ENCODE measurements around the gene TARP.

Gene TARP

GRCh38 chr7:38224392-38224791 is 49.0 kb downstream of the TARP start:
- no peak overlapping the region for H3K9ac ChIP-seq (ENCODE audit: low read length)
- H3K4me2 ChIP-seq (ENCODE audit: low read length) = no peak overlapping the region
- H3K9me2 ChIP-seq (ENCODE audit: insufficient read depth) = no peaks in the 10 kb centered on the region
- no peaks in the 10 kb centered on the region for H3K27me3 ChIP-seq (ENCODE audit: insufficient read depth, low read length)
- ATAC-seq (no peak), DNase-seq (ENCODE audit: low read depth, low spot score) (no peak)
- TF ChIP-seq MAX (IDR thresholded peaks at IDR 0.05) (no peak), CBX3 (IDR thresholded peaks at IDR 0.05; ENCODE audit: low read depth) (no peak), ZBTB33 (IDR thresholded peaks at IDR 0.05; ENCODE audit: extremely low read depth, insufficient replicate concordance, low read length) (no peak), FOSL1 (IDR thresholded peaks at IDR 0.05; ENCODE audit: low read depth) (no peak), REST (IDR thresholded peaks at IDR 0.05; ENCODE audit: low read depth) (no peak), CEBPB (IDR thresholded peaks at IDR 0.05; ENCODE audit: low read depth) (no peak), ELF1 (IDR thresholded peaks at IDR 0.05; ENCODE audit: borderline replicate concordance, low read depth) (no peak), TCF7L2 (IDR thresholded peaks at IDR 0.05; ENCODE audit: borderline replicate concordance, extremely low read depth, insufficient read depth, insufficient read length) (no peak), ZFX (IDR thresholded peaks at IDR 0.05) (no peak), POLR2A (IDR thresholded peaks at IDR 0.05; ENCODE audit: borderline replicate concordance, extremely low read depth, insufficient read depth, insufficient read length) (no peak), EZH2 (IDR thresholded peaks at IDR 0.05) (no peak), ZNF274 (IDR thresholded peaks at IDR 0.05; ENCODE audit: low read depth, low read length) (no peak), SP1 (IDR thresholded peaks at IDR 0.05; ENCODE audit: low read depth) (no peak), SIN3A (IDR thresholded peaks at IDR 0.05; ENCODE audit: low read depth) (no peak), YY1 (IDR thresholded peaks at IDR 0.05; ENCODE audit: extremely low read depth, insufficient replicate concordance, low read depth, low read length) (no peak), EGR1 (IDR thresholded peaks at IDR 0.05; ENCODE audit: low read depth) (no peak)
- TF ChIP-seq, protein P1, sequence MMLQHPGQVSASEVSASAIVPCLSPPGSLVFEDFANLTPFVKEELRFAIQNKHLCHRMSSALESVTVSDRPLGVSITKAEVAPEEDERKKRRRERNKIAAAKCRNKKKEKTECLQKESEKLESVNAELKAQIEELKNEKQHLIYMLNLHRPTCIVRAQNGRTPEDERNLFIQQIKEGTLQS (IDR thresholded peaks at IDR 0.05) = no peak
- RAD21 ChIA-PET (ENCODE audit: low non-redundant PET in 1 of 2, low total read pairs in 2 of 2, uncharacterized antibody in 2 of 2, unreplicated experiment in 2 of 2) = no interaction called here
- no peak overlapping the region for H3K27ac ChIP-seq (ENCODE audit: low read depth, low read length)
- H4K20me1 ChIP-seq (ENCODE audit: insufficient read depth) = no peaks in the 10 kb centered on the region
- H3K4me3 ChIP-seq (replicated peaks in 1 of 2; ENCODE audit: low read depth in 1 of 2, low read length in 2 of 2) = no peak overlapping the region
- no peaks in the 10 kb centered on the region for H3K4me1 ChIP-seq (ENCODE audit: control insufficient read depth in 1 of 2, insufficient read depth in 2 of 2, low read length in 2 of 2)
- POLR2A ChIA-PET = no interaction called here
- peaks cover 4 to 17% of the 10 kb centered on the region in 2 experiments; a peak in 2 of 4 replicates for H3K36me3 ChIP-seq (ENCODE audit: control insufficient read depth in 1 of 2, insufficient read depth in 2 of 2, low read length in 2 of 2)
- H3K9me3 ChIP-seq (ENCODE audit: control insufficient read depth in 1 of 2, insufficient read depth in 1 of 2, low read depth in 1 of 2, low read length in 2 of 2) = no peaks in the 10 kb centered on the region
- CTCF ChIA-PET = interaction anchor here (1.5 kb wide), 1 partner anchor 9 kb away, joined by 3 read pairs; no protein-coding TSS in a partner anchor
- no TSS peak for BruUV-seq (replicated peaks)
- no peak overlapping the region for H2AFZ ChIP-seq (ENCODE audit: low read depth, low read length, poor library complexity, severe bottlenecking)
- no peaks in the 10 kb centered on the region for H3K79me2 ChIP-seq (ENCODE audit: insufficient read depth, low read length)
- intact Hi-C loops (cut with micrococcal nuclease) = loop anchor here (5.0 kb wide), 2 partner anchors 93 to 307 kb away; partner anchors contain the start of gene SFRP4
